GM13976 (cell line): ENCODE results near the gene LRMDA.

Experiments
- DNase-seq: peaks from one replicate; pipeline ENCODE4 v3.0.0; 2012; ENCODE audit warnings: low spot score
- CTCF ChIP-seq: IDR thresholded peaks from 2 replicates; pipeline ENCODE4 v1.5.1; 2012; ENCODE audit warnings: borderline replicate concordance, mild to moderate bottlenecking; ENCODE audit not compliant: insufficient read depth; ENCODE audit errors: extremely low read depth, missing control alignments, control extremely low read depth
- in situ Hi-C: fragments of 300-500 bp; cut with MboI; formaldehyde crosslinking; loops from one replicate; pipeline ENCODE4 v1.12.0; 2022; ENCODE audit warnings: low sequenced_read_pairs, mixed read lengths, inconsistent platforms; ENCODE audit not compliant: unreplicated experiment

Gene LRMDA

GRCh38 chr10:75672842-75673241 lies 241.4 kb downstream of the LRMDA start:
- in situ Hi-C loops = no loop called here
- no peak for TF ChIP-seq CTCF
- DNase-seq = no peak

- TF ChIP-seq CTCF = no peak
- in situ Hi-C loops = no loop called here
- DNase-seq = no peak
Measured at GRCh38 chr10:75677541-75677940, 246.1 kb downstream of the LRMDA start.

- no peak for TF ChIP-seq CTCF
- DNase-seq = no peak
- in situ Hi-C loops = no loop called here
Measured at GRCh38 chr10:75678527-75678926, 247.1 kb downstream of the LRMDA start.

- in situ Hi-C loops = no loop called here
- DNase-seq = no peak
- no peak for TF ChIP-seq CTCF
Measured at GRCh38 chr10:75679536-75679935, 248.1 kb downstream of the LRMDA start.

GRCh38 chr10:75681334-75681733 lies 249.9 kb downstream of the LRMDA start:
- TF ChIP-seq CTCF = no peak
- no peak for DNase-seq
- in situ Hi-C loops = no loop called here

- DNase-seq = no peak
- no peak for TF ChIP-seq CTCF
- in situ Hi-C loops = no loop called here
Measured at GRCh38 chr10:75682649-75683557, 251.5 kb downstream of the LRMDA start.
